ENCODE data around the gene RHOT2. TPM values are rescaled to one million over a fixed set of nuclear protein-coding genes. Genes with fewer than 3 reads are reported as not detected.

RHOT2 gene
- total RNA-seq, 1 donor from 2014 or later: 125 TPM

GRCh38 chr16:647173-647902 lies 20.6 kb upstream of the RHOT2 start:
- DNase-seq (ENCODE audit: low spot score): no peak

DNA sequence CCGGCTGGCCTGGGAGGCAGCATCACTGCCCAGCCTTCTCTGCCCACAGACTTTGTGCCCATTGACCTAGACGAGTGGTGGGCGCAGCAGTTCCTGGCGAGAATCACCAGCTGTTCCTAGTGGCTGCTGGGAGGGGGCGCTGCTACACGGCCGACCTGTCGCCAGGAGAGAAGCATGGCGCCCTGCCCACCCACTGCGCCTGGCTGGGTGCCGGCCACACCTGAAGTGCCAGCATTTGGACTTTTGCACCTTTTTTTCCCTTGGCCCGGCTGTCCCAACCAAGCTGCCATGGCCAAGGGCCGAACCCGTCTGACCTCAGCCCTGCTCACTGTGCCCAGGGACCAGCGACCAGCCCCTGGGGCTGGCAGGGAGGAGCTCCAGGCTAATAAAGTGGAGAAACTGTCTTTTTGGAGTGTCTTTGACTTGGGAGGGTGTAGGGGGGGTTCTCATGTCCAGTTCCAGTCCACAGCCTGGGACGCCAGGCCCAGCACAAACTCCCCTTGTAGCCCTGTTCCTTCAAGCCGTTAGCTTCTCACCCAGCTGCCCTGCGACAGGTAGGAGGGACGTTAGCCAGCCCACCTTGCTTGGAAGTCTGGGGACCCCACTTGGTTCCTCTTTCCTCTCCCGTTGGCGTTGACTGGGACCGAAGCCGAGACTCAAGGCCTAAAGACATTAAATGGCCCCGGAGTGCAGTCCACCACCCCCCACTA lies 19.7 kb upstream of the RHOT2 start:
- DNase-seq (ENCODE audit: low spot score): peak; percentile 75

DNA sequence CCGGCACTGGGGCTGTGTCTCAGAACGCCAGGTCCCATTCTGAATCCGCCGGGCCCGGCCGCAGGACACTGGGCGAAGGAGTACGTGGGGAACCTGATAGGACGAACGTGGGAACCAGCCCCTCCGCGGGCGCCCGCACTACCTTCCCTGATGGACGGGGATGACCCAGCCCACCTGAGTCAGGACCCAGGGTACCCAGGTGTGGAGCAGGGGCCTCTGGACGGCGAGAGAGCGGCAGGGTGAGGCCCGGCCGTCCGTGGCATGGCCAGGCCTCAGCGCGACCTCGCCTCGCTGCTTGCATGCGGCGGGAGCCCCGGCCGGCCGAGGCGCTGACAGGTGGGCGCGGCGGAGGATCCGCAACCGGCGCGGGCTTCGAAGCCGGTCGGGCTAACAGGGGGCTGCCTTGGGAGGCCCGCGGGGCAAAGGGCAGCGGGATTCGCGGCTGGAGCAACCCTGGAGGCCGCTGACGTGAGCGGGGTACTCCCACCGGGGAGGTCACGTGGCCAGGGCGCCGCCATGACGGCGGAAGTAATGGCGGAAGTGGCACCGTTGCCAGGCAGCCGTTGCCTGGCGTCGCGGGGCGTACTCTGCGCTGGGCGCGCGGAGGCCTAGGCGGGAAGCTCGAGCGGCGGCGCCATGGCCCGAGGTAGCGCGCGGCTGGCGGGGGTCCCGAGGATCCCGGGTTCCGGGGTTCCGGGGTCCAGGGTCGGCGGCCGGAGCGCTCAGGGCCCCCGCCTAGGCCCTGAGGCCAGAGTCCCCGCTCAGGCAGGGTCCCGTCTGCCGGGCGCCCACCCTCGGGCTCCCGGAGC lies 18.9 kb upstream of the RHOT2 start, which contains the start of gene WDR90:
Gene WDR90, plus strand, starts transcription at position 585 of the 809 bp plus-strand sequence. Its CDS starts 52 bp downstream, at position 637.
- peak; percentile 95 for DNase-seq (ENCODE audit: low spot score)

- no peak for DNase-seq (ENCODE audit: low spot score)
These were observed 18.3 kb upstream of the RHOT2 start for GRCh38 chr16:649631-650030.

DNA sequence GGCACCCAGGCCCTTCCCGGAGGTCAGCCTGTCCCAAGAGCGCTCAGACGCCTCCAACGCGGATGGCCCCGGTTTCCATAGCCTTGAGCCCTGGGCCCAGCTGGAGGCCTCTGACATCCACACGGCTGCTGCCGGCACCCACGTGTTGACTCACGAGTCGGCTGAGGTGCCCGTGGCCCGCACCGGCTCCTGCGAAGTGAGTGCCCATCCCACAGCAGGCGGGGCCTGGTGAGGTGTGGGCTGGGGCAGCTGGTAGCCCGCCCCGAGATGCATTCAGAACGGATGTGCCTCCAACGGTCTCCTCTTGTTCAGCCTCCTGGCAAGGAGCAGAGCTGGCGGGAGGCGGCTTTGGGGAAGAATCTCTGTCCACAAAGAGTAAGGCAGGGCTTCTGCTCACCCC lies 16.1 kb upstream of the RHOT2 start:
- DNase-seq (ENCODE audit: low spot score): no peak

DNA sequence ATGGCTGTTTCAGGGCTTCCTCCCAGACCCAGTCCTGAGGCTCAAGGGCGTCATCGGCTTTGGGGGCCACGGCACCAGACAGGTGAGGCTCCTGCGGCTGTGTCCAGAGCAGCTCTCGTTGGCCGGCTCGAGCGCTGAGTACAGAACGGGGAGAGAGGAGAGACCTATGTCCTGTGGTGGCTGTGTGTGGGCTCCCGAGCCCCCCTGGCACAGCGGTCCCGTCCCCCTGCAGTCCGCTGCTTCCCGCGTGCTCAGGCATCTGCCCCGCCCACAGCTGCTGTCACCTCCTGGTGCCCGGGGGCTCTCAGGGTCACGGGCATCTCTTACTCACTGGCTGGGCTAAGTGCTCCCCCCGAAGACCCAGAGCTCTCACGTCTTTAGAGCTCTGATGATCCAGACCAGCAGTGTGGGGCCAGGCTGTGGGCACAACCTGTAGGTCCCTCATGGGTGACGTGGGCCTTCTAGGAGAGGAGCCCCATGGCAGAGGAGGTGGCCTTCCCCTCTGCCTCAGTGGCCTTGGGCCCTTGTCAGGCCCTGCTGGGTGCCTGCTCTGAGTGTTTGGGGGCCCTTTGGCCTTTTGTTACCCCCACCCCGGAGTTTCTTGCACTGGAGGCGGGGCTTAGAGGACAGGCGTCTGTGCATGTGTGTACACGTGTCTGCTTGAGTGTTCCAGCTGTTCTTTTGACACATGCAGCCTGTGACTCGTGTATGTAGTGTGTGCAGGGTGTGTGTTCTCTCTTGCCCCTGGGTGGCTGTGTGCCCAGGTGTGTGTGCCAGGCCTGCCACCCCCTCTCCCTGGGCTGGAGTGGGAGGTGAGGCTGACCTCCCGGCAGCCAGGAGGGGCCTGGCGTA lies 15.3 kb upstream of the RHOT2 start:
- DNase-seq (ENCODE audit: low spot score): no peak

DNA sequence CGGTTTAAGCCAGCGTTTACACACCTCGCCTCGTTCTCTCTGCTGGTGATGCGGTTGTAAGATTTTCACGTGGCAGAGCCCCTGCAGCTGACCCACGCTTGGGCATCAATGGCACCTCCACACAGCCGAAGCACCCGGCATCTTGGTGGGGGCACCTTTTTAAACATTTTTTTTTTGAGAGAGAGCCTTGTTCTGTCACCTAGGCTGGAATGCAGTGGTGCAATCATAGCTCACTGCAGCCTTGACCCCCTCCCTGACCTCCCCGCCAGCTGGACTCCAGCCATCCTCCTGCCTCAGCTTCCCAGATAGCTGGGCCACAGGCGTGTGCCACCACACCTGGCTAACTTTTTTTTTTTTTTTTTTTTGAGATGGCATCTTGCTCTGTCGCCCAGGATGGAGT lies 13.9 kb upstream of the RHOT2 start:
- DNase-seq (ENCODE audit: low spot score): no peak

DNA sequence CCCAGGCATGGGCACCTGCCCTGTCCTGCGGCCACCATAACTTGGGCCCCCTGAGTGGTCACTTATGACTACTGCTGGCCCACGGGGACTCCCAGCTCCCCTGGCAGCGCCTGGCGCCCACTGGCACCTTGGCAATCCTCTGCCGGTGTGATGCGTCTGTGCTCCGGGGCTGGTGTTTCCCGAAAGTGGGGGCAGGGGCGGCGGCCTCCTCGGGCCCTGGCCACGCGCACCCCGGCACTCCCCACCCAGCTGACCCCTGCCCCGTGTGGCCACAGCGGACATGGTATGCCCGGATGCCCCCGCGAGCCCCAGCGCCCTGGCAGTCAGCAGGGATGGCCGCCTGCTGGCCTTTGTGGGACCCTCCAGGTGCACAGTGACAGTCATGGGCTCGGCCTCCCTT lies 10.4 kb upstream of the RHOT2 start:
- no peak for DNase-seq (ENCODE audit: low spot score)

DNA sequence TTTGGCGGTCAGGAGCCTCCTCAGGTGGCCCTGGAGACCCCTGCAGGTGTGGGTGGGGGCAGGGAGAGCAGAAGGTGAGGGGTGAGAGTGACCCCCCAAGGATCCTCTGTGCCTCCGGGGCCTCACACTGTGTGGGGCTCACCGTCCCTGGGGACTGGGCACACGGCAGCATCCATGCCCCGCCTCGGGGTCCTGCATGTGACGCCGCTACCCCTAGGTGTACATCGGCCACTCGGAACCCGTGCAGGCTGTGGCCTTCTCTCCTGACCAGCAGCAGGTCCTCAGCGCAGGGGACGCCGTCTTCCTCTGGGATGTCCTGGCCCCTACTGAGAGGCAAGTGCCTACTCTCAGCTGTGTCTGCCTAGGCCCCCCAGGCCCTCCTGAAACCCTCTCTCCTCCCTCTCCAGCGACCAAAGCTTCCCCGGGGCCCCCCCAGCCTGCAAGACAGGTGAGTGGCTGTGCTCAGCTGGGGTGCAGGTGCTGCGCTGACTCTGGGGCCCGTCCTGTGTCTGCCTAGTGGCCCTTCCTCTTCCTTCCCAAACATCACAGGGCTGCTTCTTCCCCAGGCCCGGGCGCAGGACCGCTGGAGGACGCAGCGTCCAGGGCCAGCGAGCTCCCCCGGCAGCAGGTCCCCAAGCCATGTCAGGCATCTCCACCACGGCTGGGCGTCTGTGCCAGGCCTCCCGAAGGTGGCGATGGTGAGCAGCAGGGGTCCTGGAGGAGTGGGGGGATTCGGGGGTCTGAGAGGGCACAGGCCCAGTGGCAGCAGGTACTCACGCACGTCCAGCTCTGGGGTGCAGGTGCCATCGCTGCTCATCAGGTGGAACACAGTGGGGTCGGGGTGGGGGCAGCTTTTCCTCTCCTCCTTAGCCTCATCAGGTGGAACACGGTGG lies 9.0 kb upstream of the RHOT2 start:
- DNase-seq (ENCODE audit: low spot score): no peak

DNA sequence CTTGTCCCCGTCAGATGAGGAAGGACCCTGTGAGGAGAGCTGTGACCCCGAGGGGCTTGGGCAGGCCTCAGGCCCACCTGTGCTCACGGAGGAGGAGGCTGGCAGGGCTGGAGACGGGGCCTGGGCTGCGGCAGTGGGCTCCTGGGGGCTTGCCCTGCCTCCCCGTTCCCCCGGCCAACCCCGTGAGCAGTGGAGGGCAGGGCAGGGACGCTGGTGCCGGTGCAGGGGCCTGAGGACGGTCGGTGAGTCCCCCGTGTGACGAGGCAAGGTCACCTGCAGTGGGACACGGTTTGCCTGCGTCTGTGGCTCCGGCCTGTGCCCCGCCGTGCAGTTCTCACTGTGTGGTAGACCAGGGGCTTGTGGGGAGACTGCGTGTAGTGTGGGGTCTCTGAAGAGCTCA lies 8.3 kb upstream of the RHOT2 start:
- no peak for DNase-seq (ENCODE audit: low spot score)

GRCh38 chr16:660132-660458 lies 7.8 kb upstream of the RHOT2 start:
- no peak for DNase-seq (ENCODE audit: low spot score)

GRCh38 chr16:660459-661183 lies 7.3 kb upstream of the RHOT2 start:
- DNase-seq (ENCODE audit: low spot score): peak; percentile 91

- no peak for DNase-seq (ENCODE audit: low spot score)
These were observed 6.6 kb upstream of the RHOT2 start for GRCh38 chr16:661184-661821.

GRCh38 chr16:662095-662494 lies 5.8 kb upstream of the RHOT2 start:
- no peak for DNase-seq (ENCODE audit: low spot score)

- no peak for DNase-seq (ENCODE audit: low spot score)
These were observed 5.3 kb upstream of the RHOT2 start for GRCh38 chr16:662597-662996.

DNA sequence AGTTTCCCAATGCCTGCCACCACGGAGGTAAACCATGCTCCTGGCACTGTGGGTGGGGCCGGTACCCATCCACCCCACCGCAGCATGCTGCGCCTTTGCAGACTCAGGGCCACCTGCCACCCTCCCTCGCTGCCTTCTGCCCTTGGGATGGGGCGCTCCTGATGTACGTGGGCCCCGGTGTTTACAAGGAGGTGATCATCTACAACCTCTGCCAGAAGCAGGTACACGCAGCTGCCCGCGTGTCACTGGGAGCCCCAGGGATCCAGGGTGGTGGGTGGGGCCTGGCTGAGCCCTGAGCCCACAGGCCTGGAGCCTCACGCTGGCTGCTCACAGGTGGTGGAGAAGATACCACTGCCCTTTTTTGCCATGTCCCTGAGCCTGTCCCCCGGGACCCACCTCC lies 1.4 kb upstream of the RHOT2 start:
- no peak for DNase-seq (ENCODE audit: low spot score)

GRCh38 chr16:667113-667779 lies 686 bp upstream of the RHOT2 start:
- DNase-seq (ENCODE audit: low spot score): no peak

GRCh38 chr16:668519-669171 lies 713 bp downstream of the RHOT2 start:
- DNase-seq (ENCODE audit: low spot score): no peak
